Measurements from ENCODE around the gene LRRK1.

LRRK1 gene

DNA sequence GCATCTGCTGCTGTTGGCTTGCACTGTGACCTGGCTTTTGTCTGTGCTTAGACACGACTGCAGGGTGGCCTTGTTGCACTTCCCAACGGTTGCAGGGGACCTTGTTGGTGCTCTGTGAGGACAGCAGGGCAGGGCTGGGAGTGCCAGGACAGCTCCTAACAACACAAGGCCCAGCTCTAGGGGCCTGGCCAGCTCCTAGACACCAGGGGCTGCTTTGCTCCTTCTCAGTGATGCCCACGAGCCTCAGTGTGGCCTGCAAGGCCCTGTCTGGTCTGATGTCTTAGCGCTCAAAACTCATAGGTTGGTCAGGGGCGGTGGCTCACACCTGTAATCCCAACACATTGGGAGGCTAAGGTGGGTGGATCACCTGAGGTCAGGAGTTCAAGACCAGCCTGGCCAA is 183.6 kb downstream of the LRRK1 start:
- no peak for DNase-seq

DNA sequence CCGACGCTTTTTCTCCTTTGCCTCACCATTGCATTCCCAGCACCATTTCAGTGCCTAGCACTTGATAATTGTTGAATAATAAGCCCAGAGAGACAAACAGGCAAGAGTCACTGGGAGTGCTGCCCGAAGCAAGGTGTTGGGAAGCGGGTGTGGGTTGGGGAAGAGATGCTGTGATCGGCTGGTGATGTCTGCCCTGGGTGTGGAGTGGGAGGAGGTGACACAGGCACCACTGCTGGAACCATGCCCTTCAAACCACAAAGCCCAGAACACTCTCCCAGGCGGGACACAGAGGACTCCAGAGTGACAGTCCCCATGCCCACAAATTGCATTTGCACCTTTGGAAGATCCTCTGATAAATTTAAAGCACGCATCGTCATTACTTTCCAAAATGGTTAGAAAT is 184.4 kb downstream of the LRRK1 start:
- DNase-seq: no peak

DNA sequence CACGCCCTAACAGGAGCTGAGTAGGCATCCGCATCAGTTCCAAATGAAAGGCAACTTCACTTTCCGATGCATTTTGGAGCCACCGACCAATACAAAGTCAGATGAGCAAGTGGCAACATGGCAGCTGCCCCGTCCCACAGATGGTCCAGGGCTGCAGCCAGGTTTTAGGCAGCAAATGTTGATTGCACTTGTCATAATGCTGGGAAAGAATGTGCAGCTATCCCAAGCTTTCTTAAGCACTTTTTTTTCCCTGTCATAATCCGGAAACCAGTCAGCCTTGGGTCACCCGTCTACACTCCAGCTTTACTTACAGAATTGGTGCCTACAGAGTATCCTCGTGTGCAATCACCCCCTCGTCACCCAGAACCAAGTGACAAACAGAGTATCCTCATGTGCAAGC is 185.0 kb downstream of the LRRK1 start:
- no peak for DNase-seq

- no peak for DNase-seq
Observed at GRCh38 chr15:101105059-101105891, 186.1 kb downstream of the LRRK1 start.

DNA sequence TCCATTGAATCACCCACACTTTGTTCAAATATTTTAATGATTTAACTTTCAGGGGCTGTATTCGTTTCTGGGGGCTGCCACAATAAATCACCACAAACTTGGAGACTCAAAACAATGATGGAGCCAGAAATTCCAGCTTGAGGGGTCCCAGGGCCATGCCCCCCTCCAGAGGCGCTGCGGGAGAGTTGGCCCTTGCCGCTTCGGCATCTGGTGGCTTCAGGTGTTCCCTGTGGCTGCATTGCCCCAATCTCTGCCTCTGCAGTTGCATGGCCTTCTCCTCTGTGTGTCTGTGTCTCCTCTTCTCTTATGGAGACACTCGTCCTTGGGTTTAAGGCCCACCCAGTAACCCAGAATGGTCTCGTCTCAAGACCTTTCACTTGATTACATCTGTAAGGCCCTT is 187.9 kb downstream of the LRRK1 start:
- DNase-seq: no peak

- DNase-seq: no peak
Observed at GRCh38 chr15:101107625-101108460, 188.7 kb downstream of the LRRK1 start.

- DNase-seq: no peak
Observed at GRCh38 chr15:101108461-101108775, 189.3 kb downstream of the LRRK1 start.

DNA sequence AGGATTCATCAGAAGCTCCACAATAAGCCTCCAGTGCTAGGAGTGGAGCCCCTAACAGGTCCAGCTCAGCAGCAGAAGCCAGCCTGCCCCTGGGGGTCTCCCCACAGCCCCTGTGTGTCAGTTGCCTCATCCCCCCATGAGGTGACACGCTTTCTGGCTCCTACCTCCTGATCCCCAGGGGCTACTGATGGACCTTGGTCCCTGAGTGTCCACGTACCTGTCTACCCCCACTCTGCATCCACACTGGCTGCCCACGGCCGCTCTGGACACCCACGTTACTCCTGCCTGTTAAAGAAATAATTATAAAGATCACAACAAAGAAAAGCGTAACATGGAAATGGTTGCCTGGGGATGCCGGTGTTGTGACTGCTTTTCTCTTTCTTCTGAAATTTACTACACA is 189.6 kb downstream of the LRRK1 start:
- no peak for DNase-seq

GRCh38 chr15:101110681-101111569 is 191.8 kb downstream of the LRRK1 start:
- DNase-seq: no peak

DNA sequence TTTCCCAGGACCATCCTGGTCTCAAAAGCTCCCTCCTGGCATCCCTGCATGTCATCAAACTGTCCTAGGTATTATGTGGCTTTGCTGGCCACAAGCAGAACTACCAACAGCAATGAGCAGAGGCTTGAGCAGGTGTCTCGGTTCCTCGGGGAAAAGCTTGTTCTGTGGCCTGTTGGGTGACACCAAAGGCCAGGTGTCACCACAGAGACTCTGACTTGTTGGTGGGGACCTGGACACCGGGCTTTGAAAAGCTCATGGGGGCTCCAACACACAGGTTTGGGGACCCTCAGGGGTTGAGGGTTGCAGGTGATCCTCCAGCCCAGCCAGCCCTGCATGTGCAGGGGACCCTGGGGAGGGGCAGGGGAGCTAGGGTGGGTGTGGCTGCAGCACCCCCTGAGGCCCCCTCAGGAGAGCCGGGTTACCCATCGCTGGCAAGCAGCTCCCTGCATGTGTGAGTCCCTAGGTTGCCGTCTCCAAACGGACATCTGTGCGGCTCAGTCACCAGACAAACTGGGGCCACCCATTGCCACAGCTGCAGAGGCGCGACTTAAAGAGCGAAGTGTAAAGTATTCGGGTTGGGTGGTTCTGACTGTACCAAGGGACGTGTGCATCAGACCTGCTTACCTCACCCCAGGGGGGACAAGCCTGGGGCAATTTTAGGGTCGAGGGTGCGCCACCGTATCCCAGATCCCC is 192.6 kb downstream of the LRRK1 start:
- no peak for DNase-seq

- no peak for DNase-seq
Observed at GRCh38 chr15:101112336-101113113, 193.4 kb downstream of the LRRK1 start.

- DNase-seq: no peak
Observed at GRCh38 chr15:101113114-101114005, 194.2 kb downstream of the LRRK1 start.

- DNase-seq: no peak
Observed at GRCh38 chr15:101114166-101114565, 195.0 kb downstream of the LRRK1 start.

GRCh38 chr15:101114610-101115009 is 195.5 kb downstream of the LRRK1 start:
- DNase-seq: no peak

- no peak for DNase-seq
Observed at GRCh38 chr15:101115393-101115785, 196.2 kb downstream of the LRRK1 start.

- no peak for DNase-seq
Observed at GRCh38 chr15:101115786-101116680, 196.9 kb downstream of the LRRK1 start.

GRCh38 chr15:101116681-101116976 is 197.5 kb downstream of the LRRK1 start:
- no peak for DNase-seq

DNA sequence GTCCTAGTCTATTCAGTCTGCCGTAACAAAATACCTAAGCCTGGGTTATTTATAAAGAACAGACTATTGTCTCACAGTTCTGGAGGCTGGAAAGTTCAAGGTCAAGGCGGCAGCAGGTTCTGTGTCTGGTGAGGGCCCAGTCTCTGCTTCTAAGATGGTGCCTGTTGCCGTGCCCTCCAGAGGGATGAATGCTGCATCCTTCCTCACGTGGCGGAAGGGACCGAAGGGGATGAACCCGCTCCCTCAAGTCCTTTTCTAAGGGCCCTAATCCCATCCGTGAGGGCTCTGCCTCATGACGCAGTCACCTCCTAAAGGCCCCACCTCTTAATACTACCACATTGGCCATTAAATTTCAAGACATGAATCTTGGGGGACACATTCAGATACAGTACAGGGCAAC is 199.0 kb downstream of the LRRK1 start:
- no peak for DNase-seq

- no peak for DNase-seq
Observed at GRCh38 chr15:101118615-101119014, 199.5 kb downstream of the LRRK1 start.

- no peak for DNase-seq
Observed at GRCh38 chr15:101119181-101119580, 200.0 kb downstream of the LRRK1 start.

All from stimulated activated naive CD4-positive, alpha-beta T cell treated with Interleukin-2 at 50 U/mL for 16 hours (primary cell).